Measurements from ENCODE around the gene PDGFC.

PDGFC gene

GRCh38 chr4:156829201-156829873, 142.3 kb downstream of the PDGFC start:
- no peak for DNase-seq (ENCODE audit: low spot score)

GRCh38 chr4:156827519-156827918, 144.1 kb downstream of the PDGFC start:
- no peak for DNase-seq (ENCODE audit: low spot score)

GRCh38 chr4:156825074-156825473, 146.5 kb downstream of the PDGFC start:
- DNase-seq (ENCODE audit: low spot score), result no peak

GRCh38 chr4:156824451-156825060, 147.0 kb downstream of the PDGFC start:
- DNase-seq (ENCODE audit: low spot score), result no peak

- no peak for DNase-seq (ENCODE audit: low spot score)
Measured at GRCh38 chr4:156820931-156821330, 150.7 kb downstream of the PDGFC start.

- no peak for DNase-seq (ENCODE audit: low spot score)
Measured at GRCh38 chr4:156816360-156816755, 155.2 kb downstream of the PDGFC start.

GRCh38 chr4:156815717-156816359, 155.8 kb downstream of the PDGFC start:
- DNase-seq (ENCODE audit: low spot score), result no peak

GRCh38 chr4:156811963-156812362, 159.6 kb downstream of the PDGFC start:
- DNase-seq (ENCODE audit: low spot score), result no peak

- DNase-seq (ENCODE audit: low spot score), result no peak
Measured at GRCh38 chr4:156811286-156811685, 160.3 kb downstream of the PDGFC start.

- no peak for DNase-seq (ENCODE audit: low spot score)
Measured at GRCh38 chr4:156805696-156806095, 165.9 kb downstream of the PDGFC start.

GRCh38 chr4:156803056-156803455, 168.5 kb downstream of the PDGFC start:
- no peak for DNase-seq (ENCODE audit: low spot score)

- no peak for DNase-seq (ENCODE audit: low spot score)
Measured at GRCh38 chr4:156800463-156800862, 171.1 kb downstream of the PDGFC start.

GRCh38 chr4:156799121-156799589, 172.4 kb downstream of the PDGFC start:
- DNase-seq (ENCODE audit: low spot score), result no peak

GRCh38 chr4:156798438-156798837, 173.2 kb downstream of the PDGFC start:
- no peak for DNase-seq (ENCODE audit: low spot score)

- no peak for DNase-seq (ENCODE audit: low spot score)
Measured at GRCh38 chr4:156797206-156797605, 174.4 kb downstream of the PDGFC start.

GRCh38 chr4:156795727-156796126, 175.9 kb downstream of the PDGFC start:
- DNase-seq (ENCODE audit: low spot score), result no peak

- no peak for DNase-seq (ENCODE audit: low spot score)
Measured at GRCh38 chr4:156794863-156795262, 176.7 kb downstream of the PDGFC start.

- DNase-seq (ENCODE audit: low spot score), result no peak
Measured at GRCh38 chr4:156792462-156793085, 179.0 kb downstream of the PDGFC start.

GRCh38 chr4:156790866-156791265, 180.7 kb downstream of the PDGFC start:
- DNase-seq (ENCODE audit: low spot score), result no peak

- DNase-seq (ENCODE audit: low spot score), result no peak
Measured at GRCh38 chr4:156788782-156789181, 182.8 kb downstream of the PDGFC start.

GRCh38 chr4:156786713-156787112, 184.9 kb downstream of the PDGFC start:
- no peak for DNase-seq (ENCODE audit: low spot score)

GRCh38 chr4:156784970-156785369, 186.6 kb downstream of the PDGFC start:
- DNase-seq (ENCODE audit: low spot score), result no peak

GRCh38 chr4:156783966-156784365, 187.6 kb downstream of the PDGFC start:
- DNase-seq (ENCODE audit: low spot score), result no peak

Data from hepatic stellate cell (primary cell).